GM15510 (cell line): ENCODE measurements around the gene CCL25.

Source experiments
- POLR2A ChIP-seq: IDR thresholded peaks from 3 replicates; pipeline ENCODE4 v1.6.1; 2011; ENCODE audit warnings: borderline replicate concordance; ENCODE audit not compliant: insufficient read length; ENCODE audit errors: extremely low read depth

The CCL25 gene

DNA sequence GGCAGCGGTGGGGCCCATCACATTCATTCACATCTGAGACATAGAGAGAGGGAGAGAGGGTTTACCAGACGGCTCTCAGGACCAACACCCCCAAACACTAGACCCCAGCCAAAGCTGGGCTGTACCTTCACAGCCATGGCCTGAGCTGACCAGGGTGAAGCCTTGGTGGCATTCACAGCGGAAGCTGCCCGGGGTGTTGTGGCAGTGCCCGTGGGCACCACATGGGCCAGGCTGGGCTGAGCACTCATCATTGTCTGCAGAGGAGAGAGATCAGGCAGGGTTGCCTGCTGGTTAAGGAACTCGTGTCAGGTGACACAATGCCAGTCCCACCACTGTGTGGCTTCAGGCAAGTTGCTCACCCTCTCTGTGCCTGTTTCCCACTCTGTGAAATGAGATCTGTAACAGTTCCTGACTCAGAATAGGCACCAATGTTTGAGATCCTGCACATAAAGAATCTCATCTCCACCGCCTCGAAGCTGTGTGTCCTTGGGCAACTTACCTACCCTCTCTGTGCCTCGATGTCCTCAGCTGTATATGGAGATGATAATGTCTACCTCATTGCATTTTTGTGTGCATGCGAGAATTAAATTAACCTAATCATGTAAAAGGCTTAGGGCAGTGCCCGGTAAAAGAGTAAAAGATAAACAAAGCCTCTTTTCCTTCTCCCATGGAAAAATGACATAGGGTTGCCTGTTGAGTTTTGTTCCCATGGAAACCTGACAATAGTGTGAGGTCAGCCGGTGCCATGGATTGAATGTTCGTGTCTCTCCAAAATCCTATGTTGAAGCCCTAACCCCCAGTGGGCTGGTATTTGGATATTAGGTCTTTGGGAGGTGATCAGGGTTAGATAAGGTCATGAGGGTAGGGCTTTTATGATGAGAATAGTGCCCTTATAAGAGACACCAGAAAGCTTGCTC is 22.9 kb downstream of the CCL25 start:
- TF ChIP-seq POLR2A, result no peak

DNA sequence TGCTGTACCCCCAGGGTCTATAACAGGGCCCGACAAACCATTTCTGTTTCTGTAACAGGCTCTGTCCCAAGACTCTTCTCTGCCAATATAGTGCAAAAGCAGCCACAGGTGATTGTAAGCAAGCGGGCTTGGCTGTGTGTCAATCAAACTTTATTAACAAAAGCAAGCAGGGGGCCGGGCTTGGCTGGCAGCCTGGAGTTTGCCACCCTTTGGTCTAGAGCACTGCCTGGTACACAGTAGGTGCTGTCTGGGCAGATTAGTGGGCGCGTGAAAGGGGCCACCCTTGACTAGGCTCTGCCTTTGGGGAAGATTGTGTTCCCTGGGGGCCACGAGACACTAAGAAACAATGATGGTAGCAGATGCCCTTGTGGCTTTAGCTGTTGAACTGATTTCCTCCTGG is 27.4 kb downstream of the CCL25 start:
- no peak for TF ChIP-seq POLR2A

GRCh38 chr19:8080832-8081231 is 28.3 kb downstream of the CCL25 start:
- TF ChIP-seq POLR2A, result no peak

- TF ChIP-seq POLR2A, result no peak
Observed at GRCh38 chr19:8081569-8082550, 29.3 kb downstream of the CCL25 start.

DNA sequence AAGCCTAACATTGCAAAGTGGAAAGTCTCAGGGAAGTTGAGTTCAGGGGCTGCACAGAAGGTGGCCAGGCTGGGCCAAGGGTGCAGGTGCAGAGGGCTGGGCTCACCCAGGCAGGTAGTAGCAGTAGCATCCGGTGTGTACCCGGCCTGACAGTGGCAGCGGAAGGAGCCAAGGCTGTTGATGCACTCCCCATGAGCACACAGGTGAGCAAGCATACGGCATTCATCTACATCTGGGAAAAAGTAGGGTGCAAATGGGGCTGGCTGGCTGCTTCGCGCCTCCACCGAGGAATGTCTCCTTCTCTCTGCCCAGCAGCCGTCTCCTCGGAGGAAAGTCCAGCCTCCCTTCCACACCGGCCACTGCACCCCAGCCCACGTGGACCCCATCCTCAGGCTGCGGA is 30.6 kb downstream of the CCL25 start:
- TF ChIP-seq POLR2A, result no peak

DNA sequence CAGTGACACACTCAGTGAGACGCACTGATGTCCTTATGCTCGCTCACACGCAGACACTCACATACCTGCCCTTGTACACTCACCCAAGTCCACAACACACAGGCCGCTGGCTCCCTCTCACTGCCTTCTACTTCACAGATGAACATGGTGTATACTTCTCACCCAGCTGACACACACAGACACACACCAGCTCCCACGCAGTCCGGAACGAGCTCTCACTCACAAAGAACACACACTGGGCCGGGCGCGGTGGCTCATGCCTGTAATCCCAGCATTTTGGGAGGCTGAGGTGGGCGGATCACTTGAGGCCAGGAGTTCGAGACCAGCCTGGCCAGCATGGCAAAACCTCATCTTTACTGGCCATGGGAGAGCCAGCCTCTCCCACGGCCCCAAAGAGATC is 31.6 kb downstream of the CCL25 start:
- no peak for TF ChIP-seq POLR2A

DNA sequence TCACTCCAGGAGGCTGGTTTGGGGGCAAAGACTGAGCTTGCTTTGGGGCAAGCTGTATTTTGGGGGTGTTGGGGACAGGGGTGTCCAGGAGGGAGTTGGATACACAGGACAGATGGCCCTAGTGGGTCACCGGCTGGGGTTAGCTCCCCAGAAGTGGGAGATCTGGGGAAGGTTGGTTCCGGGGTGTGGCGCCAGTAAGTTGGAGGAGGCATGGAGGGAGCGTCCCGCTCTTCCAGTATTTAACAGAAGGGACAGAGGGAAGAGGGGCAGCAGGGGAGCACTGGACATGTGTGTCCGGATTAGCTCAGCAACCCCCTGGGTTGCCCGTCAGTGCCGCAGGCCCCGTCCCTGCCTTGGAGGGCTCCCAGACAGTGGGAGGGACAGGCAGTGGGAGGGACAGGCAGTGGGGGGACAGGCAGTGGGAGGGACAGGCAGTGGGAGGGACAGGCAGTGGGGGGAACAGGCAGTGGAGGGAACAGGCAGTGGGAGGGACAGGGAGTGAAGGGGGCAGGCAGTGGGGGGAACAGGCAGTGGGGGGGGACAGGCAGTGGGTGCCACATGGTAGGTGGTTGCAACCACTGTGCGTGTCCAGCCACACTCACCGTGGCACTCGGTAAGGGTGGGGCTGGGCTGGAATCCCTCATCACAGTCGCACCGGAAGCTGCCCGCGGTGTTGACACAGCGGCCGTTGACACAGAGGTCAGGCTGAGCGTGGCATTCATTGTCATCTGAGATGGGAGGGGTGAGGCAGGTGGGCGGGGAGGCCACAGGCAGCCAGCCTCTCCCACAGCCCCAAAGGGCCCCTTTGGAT is 33.2 kb downstream of the CCL25 start:
- TF ChIP-seq POLR2A, result no peak

DNA sequence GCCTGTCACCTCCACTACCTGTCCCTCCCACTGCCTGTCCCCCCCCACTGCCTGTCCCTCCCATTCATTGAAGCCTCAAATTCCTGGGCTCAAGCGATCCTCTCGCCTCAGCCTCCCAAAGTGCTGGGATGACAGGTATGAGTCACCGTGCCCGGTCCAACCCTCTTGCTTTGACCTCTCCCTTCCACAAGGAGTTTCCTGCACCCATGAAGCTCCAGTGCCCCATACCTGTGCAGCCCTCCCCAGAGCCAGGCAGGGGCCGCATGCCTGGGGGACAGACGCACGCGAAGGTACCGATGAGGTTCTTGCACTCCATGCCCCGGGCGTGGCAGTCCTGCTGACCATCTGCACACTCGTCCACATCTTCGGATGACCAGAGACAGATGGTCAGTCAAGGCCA is 34.3 kb downstream of the CCL25 start:
- TF ChIP-seq POLR2A, result no peak

DNA sequence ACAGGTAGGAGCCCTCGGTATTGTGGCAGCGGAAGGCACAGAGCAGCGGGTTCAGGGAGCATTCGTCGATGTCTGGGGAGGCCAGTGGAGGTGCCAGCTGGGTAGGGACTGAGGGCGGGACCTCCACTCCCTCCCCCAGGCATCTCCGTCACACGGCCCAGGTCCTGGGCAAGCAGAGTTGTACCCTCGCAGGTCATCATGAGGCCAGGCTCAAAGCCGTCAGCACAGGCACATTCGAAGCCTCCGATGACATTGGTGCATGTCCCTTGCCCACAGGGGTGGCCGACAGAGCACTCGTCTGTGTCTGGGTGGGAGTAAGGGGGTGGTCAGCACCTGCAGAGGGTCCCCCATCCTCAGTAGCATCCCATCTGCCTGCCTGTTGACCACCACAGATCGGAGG is 35.3 kb downstream of the CCL25 start:
- no peak for TF ChIP-seq POLR2A

GRCh38 chr19:8088752-8089663 is 36.4 kb downstream of the CCL25 start:
- no peak for TF ChIP-seq POLR2A

DNA sequence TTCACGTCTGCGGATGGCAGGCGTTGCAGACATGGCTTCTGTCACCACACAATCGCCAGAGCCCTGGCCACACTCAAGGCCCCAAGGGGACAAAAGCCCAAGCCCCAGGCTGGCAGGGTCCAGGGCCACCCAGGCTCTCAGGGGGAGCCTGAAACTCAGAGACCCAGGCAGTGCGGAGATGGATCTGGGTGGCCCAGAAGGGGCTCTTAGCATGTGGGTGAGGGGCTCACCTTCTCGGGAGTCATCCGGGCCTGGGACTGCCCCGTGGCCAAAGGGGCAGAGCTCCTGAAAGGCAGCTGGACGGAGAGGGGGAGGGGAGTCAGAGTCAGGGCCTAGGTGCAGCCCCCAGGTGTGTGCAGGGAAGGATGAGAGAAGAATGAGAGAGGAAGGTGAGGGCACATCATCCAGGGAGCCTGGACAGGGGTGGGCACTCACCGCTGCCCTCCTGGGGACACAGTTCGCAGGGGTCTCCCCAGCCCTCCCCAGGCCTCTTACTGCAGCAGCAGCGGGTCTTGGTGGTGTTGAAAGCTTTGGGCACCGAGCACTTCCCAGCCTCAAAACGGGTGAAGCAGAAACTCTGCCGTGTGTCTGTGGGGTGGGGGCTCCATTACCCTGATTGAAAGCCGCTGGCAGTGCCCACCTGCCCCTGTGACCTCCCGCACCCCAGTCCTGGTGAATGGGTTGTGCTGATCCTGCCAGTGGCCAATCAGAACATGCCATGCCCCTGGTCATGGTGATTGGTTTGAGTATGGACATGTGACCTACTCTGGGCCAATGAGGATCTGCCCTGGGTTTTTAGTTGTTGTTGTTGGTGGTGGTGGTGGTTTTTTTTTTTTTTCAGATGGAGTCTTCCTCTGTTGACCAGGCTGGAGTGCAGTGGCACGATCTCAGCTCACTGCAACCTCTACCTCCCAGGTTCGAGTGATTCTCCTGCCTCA is 37.4 kb downstream of the CCL25 start:
- no peak for TF ChIP-seq POLR2A

GRCh38 chr19:8090950-8091349 is 38.4 kb downstream of the CCL25 start:
- no peak for TF ChIP-seq POLR2A
